Cardiac septum (tissue), 1 donor: Measurements from ENCODE around the gene MKRN2. TPM values are rescaled to one million over a fixed set of nuclear protein-coding genes. Genes with fewer than 3 reads are reported as not detected.
A peak's percentile ranks its signal among the peaks of the same experiment; 100 is the strongest.
"Not testable (repeated sequence)": the region's sequence is repeated elsewhere in the genome, so short reads cannot be mapped to it uniquely, and the experiment has no call there.

ENCODE experiments used
- DNase-seq: peaks from one replicate; pipeline ENCODE4 v3.0.0-alpha.2; 2020; ENCODE audit warnings: low spot score
- intact Hi-C: fragments of 100-400 bp; cut with DNase I; formaldehyde crosslinking; loops from one replicate; pipeline ENCODE4 v1.14.0; 2022
- long read RNA-seq: library from polyadenylated mRNA; unstranded; transcript quantifications from one replicate; pipeline ENCODE4 v2.0.0, GENCODE V29; 2021
- total RNA-seq: library from RNA; stranded (reverse); fragmentation: NEBNext Ultra II Directional; extraction: Animal tissue kit (Norgen Biotek cat#: 25700); gene quantifications from one replicate; pipeline ENCODE4 v1.2.1, GENCODE V29; 2021
- donor health status: DM: no; HTN: no; CAD: no.

MKRN2 gene, protein sequence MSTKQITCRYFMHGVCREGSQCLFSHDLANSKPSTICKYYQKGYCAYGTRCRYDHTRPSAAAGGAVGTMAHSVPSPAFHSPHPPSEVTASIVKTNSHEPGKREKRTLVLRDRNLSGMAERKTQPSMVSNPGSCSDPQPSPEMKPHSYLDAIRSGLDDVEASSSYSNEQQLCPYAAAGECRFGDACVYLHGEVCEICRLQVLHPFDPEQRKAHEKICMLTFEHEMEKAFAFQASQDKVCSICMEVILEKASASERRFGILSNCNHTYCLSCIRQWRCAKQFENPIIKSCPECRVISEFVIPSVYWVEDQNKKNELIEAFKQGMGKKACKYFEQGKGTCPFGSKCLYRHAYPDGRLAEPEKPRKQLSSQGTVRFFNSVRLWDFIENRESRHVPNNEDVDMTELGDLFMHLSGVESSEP
- 27.9 TPM for total RNA-seq
- long read RNA-seq, transcript MKRN2-201 (8 exons, 2,848 nt): major isoform, 69 of 84 reads
- long read RNA-seq, partial matches to known transcripts: 9 of 84 reads
- long read RNA-seq, other reads (novel, unspliced or antisense): 4 of 84 reads

GRCh38 chr3:12556690-12557472 is at the start of gene MKRN2:
MKRN2 (plus strand) TSS chr3:12557087; CDS start chr3:12557151, 64 bp downstream.
- DNase-seq: peak; percentile 94
- intact Hi-C loops: loop anchor here (1.0 to 5.0 kb wide), 3 partner anchors 75 to 165 kb away; partner anchors contain the start of genes RAF1 and TSEN2

DNA sequence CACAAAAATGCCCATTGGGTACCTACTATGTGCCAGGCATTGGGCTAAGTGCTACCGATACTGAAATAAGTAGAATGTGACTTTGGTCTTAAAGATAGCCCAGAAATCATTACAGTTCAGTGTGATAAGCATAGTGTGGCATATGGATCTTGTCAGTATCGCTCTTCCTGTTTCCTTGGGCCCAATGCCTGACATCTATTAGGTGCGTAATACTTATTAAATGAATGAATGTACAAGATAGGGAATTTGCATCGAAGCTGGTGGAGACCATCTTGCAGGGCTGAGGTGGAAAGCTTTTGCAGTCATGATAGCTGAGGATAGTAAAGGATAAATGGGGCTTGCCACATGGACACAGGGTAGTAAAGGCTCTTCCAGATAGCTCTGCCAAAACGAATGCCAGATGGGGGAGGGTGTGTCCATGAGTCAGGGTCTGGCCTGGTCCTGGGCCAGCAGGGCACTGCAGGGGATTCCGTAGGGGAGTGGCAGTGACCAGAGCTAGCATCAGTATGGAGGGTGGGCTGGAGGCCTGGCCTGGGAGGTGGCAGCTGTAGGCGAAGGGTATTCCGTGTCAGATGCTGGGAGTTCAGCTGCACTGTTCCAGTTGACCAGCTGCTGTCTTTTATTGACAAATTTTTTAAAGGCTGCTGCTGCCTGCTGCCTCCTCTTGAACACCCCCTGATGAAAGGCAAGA is 49.2 kb upstream of the MKRN2 start:
- intact Hi-C loops: no loop called here
- no peak for DNase-seq

DNA sequence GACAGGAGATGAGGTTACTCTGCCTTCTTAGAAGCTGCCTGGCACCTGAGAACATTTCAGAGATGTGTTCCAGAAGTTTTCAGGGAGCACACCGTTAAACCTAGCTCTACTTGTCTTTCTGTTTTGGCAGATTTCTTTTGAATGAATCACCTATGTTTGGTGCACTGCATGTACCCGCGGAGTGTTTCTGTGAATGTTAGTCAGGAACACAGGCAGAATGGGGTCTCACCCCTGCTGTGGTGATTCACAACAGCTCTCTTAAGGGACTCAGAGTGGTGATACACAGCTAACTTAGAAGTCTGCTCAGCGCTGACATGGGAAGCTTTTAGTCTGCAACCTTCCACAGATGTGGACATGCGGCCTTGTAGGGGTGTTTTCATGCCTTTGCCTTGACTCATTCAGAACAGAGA is 48.6 kb upstream of the MKRN2 start:
- intact Hi-C loops: no loop called here
- no peak for DNase-seq

DNA sequence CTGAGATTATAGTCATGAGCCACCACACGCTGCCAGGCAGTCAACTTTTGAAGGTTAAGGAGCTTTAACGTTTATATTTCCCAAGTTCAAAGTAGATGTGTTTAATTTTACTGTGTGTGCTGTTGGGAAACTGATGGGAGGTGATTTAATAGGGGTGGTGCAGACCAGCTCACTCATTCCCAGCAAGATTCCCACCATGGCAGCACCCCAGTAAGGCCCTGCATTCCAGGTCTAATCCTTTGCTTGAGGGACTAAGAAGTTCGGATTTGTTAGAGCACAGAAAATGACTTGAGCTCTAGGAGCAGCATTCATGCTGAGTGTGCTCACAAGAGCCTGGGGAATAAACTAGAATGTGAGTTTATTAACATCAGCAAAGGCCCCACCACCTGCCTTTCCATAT is 47.4 kb upstream of the MKRN2 start:
- DNase-seq: no peak
- intact Hi-C loops: no loop called here

- DNase-seq: no peak
- intact Hi-C loops: no loop called here
These were observed 44.3 kb upstream of the MKRN2 start for GRCh38 chr3:12512534-12513118.

DNA sequence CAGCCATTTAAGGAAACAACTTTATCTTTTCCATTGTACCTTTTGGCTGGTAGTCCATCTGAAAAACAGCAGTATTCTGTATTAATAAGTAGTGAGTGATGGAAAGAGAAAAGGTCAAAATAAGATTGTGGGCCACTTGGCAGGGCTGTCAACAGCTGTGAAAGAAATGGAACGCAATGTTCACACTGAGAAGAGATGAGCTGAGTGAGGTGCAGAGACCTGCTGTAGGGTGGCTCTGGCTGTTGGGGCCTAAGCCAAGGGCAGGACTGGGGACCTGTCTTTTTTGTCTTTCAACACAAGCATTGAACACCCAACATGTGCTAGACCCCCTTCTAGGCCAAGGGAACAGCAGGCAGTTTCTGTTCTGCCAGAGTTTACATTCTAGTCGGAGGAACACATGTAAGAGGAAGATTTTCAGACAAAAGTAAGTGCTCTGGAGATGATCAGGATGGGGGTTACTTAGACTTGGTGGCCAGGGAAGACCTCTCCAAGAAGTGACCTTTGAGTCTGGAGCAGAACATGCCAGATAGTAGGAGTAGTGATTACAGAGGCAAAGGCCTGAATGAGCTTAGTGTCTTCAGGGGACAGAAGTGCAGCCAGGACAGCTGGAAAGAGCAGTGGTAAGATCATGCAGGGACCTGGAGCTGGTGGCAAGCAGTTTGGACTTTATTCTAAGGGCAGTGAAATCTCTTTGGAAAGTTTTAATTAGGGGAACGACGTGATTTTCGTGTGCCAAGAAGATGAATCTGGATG is 43.0 kb upstream of the MKRN2 start:
- DNase-seq: no peak
- intact Hi-C loops: no loop called here

DNA sequence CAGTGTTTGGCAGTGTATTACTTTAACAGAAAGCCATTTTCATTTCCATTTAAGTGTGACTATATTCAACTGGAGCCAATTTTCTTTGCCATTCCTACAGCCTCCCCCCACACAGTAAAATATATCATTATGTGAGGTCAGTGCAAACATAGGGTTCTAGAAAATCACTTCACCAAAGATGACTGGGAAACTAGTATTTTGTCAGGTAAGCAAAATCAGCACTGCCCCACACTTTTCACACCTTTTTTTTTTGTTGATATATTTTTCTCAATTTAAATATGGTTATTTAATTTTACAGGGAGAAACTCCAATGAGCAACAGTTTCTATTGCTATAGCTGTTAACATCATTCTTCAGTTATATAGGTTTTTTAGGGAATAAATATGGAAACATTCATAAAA is 41.3 kb upstream of the MKRN2 start:
- intact Hi-C loops: no loop called here
- DNase-seq: no peak

GRCh38 chr3:12516873-12517272 is 40.0 kb upstream of the MKRN2 start:
- intact Hi-C loops: no loop called here
- DNase-seq: no peak

DNA sequence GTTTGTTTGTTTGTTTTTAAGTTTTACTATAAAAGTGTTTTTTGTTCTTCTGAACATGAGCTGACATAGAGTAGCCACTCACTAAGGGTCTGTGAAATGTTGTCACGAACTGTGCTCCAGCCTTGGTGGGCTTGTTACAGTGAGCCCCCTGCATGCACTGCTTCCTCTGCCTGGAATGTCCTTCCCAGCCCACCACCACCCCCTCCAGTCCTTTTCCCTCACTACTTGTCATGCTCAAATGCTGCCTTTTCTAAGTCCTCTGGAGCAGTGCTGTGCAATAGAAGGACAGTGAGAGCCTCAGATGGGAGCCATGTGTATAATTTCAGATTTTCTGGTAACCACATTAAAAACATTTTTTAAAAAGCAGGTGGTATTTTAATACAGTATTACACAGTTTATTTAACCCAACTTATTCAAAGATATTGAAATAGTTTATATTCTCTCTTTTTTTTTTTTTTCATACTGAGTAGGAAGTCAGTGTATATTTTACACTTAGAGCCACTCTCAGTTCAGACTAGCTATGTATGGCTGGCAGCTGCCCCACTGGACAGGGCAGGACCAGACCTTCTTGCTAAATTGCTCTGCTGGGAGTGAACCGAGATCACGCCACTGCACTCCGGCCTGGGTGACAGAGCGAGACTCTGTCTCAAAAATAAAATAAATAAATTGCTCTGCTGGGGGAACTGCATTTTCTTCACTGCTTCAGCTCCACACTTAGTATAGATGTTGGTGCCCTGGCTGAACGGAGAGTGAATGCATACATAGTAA is 38.4 kb upstream of the MKRN2 start:
- no peak for DNase-seq
- intact Hi-C loops: no loop called here

DNA sequence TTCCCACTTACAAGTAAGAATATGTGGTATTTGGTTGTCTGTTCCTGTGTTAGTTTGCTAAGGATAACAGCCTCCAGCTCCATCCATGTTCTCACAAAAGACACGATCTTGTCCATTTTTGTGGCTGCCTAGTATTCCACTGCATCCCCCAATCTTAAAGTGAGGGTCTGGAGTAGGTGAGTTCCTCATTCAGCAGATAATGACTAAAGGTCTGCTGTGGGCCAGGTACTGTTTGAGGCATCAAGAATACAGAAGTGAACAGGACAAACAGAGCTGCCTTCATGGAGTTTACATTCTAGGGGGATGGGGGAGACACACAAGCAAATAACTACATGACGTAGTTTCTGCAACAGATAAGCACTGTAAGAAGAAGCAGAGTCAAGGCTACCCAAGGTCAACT is 35.9 kb upstream of the MKRN2 start:
- no peak for DNase-seq
- intact Hi-C loops: no loop called here

DNA sequence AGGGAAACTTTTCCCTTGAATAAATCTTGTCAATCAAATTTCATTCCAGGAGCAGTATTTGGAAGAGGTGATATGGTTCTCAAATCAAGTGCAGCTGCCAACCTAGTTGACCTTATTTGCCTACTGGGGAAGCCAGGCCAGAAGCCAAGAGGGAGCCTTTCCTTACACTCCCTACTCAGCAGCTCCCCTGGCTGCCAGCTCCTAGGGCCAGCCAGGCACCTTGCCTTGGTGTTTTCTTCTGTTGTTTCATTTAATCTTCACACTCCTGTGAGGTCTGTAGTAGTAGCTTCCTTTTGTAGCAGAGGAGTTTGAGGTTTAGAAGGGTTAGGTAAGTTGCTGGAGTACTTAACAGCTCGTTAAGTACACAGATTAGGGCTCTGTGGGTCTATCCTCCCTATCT is 34.2 kb upstream of the MKRN2 start:
- DNase-seq: no peak

DNA sequence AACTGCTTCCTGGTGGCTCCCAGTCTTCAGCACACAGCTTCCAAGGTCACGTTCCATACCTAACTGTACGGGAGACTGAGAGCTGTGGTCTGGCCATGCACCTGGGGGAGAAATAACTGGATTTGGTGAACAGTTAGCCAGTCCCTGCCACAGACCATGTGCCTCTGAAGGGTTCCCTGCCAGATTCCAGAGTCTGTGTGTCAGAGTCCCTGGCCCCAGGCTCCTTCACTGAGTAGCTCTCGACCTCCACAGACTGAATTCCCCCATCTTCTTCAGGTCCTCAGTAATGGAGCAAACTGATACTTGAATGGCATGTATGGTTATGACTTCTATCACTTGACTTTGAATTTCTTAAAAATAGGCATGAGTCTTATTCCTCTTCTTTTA is 29.1 kb upstream of the MKRN2 start:
- intact Hi-C loops: no loop called here
- no peak for DNase-seq

More for the DNA sequence above, 34.2 kb upstream of the MKRN2 start:
- intact Hi-C loops: no loop called here

GRCh38 chr3:12532182-12532581 is 24.7 kb upstream of the MKRN2 start:
- intact Hi-C loops: no loop called here
- DNase-seq: no peak

DNA sequence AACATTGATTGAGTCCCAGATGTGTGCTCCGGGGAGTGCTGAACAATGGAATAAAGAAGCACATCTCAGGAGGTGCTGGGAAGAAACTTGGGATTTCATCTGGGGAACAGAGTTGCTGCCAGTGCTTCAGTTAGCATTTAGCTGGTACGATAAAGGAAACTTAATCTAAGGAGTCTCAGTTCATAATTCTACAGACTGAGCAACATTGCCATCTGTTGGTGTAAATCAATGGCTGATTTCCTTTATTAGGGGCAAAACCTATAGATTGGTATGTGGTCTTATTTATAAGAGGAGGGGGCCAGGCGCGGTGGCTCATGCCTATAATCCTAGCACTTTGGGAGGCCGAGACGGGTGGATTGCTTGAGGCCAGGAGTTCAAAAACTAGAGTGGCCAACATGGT is 20.5 kb upstream of the MKRN2 start:
- DNase-seq: no peak
- intact Hi-C loops: no loop called here

DNA sequence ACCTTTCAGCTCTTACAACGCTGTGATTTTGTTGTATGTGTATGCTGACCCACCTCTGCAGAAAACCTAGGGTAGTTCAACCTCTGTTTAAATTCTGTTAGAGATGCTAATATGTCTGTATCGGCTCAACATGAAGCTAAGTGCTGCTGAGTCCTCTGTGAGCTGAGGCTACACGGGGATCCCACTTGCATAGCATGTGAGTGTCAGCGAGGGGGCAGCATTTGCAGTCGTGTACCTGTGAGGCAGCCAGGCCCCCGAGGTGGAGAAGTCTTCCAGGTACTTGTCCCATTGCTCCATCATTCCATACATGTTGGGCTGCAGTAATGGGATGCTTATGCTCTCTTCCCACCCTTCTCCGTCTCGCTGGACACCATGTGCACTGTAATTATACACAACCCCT is 15.3 kb upstream of the MKRN2 start:
- intact Hi-C loops: no loop called here
- DNase-seq: no peak

- DNase-seq, intact Hi-C loops: not testable (repeated sequence)
These were observed 13.4 kb upstream of the MKRN2 start for GRCh38 chr3:12543497-12543896.

- intact Hi-C loops: no loop called here
- no peak for DNase-seq
These were observed 12.0 kb upstream of the MKRN2 start for GRCh38 chr3:12544652-12545472.

DNA sequence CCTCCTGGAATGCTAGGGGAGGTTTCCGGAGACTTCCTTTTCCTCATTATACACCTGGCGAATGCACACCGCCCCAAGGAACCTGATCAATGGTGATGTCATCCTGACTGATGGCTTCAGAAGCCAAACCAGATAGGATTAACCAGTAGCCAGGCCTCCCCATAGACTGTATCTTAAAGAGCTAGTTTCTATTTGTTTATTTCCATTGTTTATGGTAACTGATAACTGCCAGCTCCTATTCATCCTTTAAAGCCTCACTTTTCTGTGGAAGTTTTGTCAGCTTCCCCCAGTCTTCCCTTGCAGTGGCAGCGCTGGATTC is 11.5 kb upstream of the MKRN2 start, which contains the start of gene MKRN2OS:
TSS of gene MKRN2OS (minus strand) at position 27 of the 319 bp plus-strand sequence. CDS start 35 bp downstream, outside the sequence.
- intact Hi-C loops: no loop called here
- no peak for DNase-seq
